Keratinocyte (primary cell): ENCODE measurements around the gene DNAH8.

Experiments used
- CTCF ChIP-seq, 3 experiments: IDR thresholded peaks in 1 of 3; conservative IDR thresholded peaks in 1 of 3; optimal IDR thresholded peaks in 1 of 3; 2 replicates in 2 of 3; 3 replicates in 1 of 3; pipeline versions ENCODE3 to v1.5.1; 2011; ENCODE audit warnings: low read length in 3 of 3, mild to moderate bottlenecking in 3 of 3, moderate library complexity in 2 of 3, control low read depth in 1 of 3, inconsistent platforms in 1 of 3; ENCODE audit not compliant: insufficient read depth in 2 of 3; ENCODE audit errors: extremely low read depth in 1 of 3
- EZH2 ChIP-seq: IDR thresholded peaks from one replicate; pipeline ENCODE4 v1.6.1; 2012; ENCODE audit warnings: inconsistent platforms, mild to moderate bottlenecking, low read length, moderate library complexity

- TF ChIP-seq CTCF (optimal IDR thresholded peaks at IDR 0.05 in 1 of 3, IDR thresholded peaks at IDR 0.05 in 1 of 3, conservative IDR thresholded peaks at IDR 0.05 in 1 of 3; ENCODE audit: extremely low read depth in 1 of 3, insufficient read depth in 2 of 3, low read length in 3 of 3) (no peak), EZH2 (no peak)
Observed at GRCh38 chr6:39079197-39080125, 364.4 kb downstream of the DNAH8 start.
